Naive thymus-derived CD4-positive, alpha-beta T cell (primary cell): ENCODE measurements around the gene MLC1. TPM values are rescaled to one million over a fixed set of nuclear protein-coding genes. Genes with fewer than 3 reads are reported as not detected.
"Not testable (repeated sequence)": the region's sequence is repeated elsewhere in the genome, so short reads cannot be mapped to it uniquely, and the experiment has no call there.

ENCODE experiments used
- ATAC-seq: fragments of 150-1000 bp; cut with Tn5 transposase; 2 replicates; pipeline ENCODE4 v1.10.0; 2021; ENCODE audit warnings: mild to moderate bottlenecking, moderate library complexity
- CTCF ChIA-PET: fragments of 350-600 bp; sonication (Branson Sonifier 250); formaldehyde crosslinking; loops from one replicate; lab custom pipeline; 2021; ENCODE audit warnings: antibody characterized with exemption; lab: Charles Lee
- POLR2A ChIA-PET: fragments of 350-600 bp; sonication (Branson Sonifier 250); formaldehyde crosslinking; loops from one replicate; lab custom pipeline; 2021; ENCODE audit warnings: antibody characterized with exemption, inconsistent platforms; lab: Charles Lee
- DNase-seq, 9 donors: peaks; one replicate each; pipeline versions ENCODE4 v3.0.0 to v3.0.0-alpha.2; 2020 to 2022; ENCODE audit warnings: mixed read lengths in 1 of 9
- H3K27ac ChIP-seq: one replicate; pipeline ENCODE4 v1.7.0; 2013; ENCODE audit warnings: mild to moderate bottlenecking, low read depth, low read length, moderate library complexity
- H3K27me3 ChIP-seq, 2 donors: one replicate each; pipeline ENCODE4 v1.7.0; 2013; ENCODE audit warnings: low read length in 2 of 2, mild to moderate bottlenecking in 2 of 2, moderate library complexity in 2 of 2; ENCODE audit not compliant: control insufficient read depth in 2 of 2, insufficient read depth in 2 of 2
- H3K36me3 ChIP-seq, 3 experiments: 1 replicate in 2 of 3; 2 replicates in 1 of 3; pipeline ENCODE4 v1.7.0; 2013; ENCODE audit warnings: low read length in 3 of 3, mild to moderate bottlenecking in 3 of 3, moderate library complexity in 1 of 3; ENCODE audit not compliant: insufficient read depth in 3 of 3, control insufficient read depth in 2 of 3
- H3K4me1 ChIP-seq, 2 donors: one replicate each; pipeline ENCODE4 v1.7.0; 2013; ENCODE audit warnings: low read length in 2 of 2, mild to moderate bottlenecking in 2 of 2, moderate library complexity in 1 of 2; ENCODE audit not compliant: control insufficient read depth in 2 of 2, insufficient read depth in 2 of 2
- H3K4me3 ChIP-seq: 2 replicates; pipeline ENCODE4 v1.7.0; 2013; ENCODE audit warnings: mild to moderate bottlenecking, low read length
- H3K9me3 ChIP-seq, 3 experiments: 1 replicate in 2 of 3; 2 replicates in 1 of 3; pipeline ENCODE4 v1.7.0; 2013; ENCODE audit warnings: low read length in 3 of 3; ENCODE audit not compliant: control insufficient read depth in 2 of 3
- H3K27ac Mint-ChIP-seq, 9 donors: one replicate each; pipeline ENCODE4 v1.8.0; 2020 to 2022; ENCODE audit warnings: mixed read lengths in 9 of 9, mild to moderate bottlenecking in 8 of 9, moderate library complexity in 5 of 9, inconsistent platforms in 2 of 9
- H3K27me3 Mint-ChIP-seq, 5 donors: one replicate each; pipeline ENCODE4 v1.8.0; 2021 to 2022; ENCODE audit warnings: mixed read lengths in 5 of 5, mild to moderate bottlenecking in 1 of 5
- H3K36me3 Mint-ChIP-seq, 5 donors: one replicate each; pipeline ENCODE4 v1.8.0; 2020 to 2022; ENCODE audit warnings: mixed read lengths in 5 of 5, mild to moderate bottlenecking in 3 of 5, inconsistent platforms in 1 of 5
- H3K4me1 Mint-ChIP-seq, 7 donors: one replicate each; pipeline ENCODE4 v1.8.0; 2020 to 2022; ENCODE audit warnings: mixed read lengths in 7 of 7, mild to moderate bottlenecking in 3 of 7, inconsistent platforms in 1 of 7
- H3K4me3 Mint-ChIP-seq, 10 donors: one replicate each; pipeline ENCODE4 v1.8.0; 2020 to 2022; ENCODE audit warnings: mild to moderate bottlenecking in 10 of 10, mixed read lengths in 10 of 10, moderate library complexity in 6 of 10, inconsistent platforms in 2 of 10
- H3K9me3 Mint-ChIP-seq, 11 donors: one replicate each; pipeline ENCODE4 v1.8.0; 2020 to 2022; ENCODE audit warnings: mixed read lengths in 11 of 11, mild to moderate bottlenecking in 4 of 11, inconsistent platforms in 1 of 11, moderate library complexity in 1 of 11
- intact Hi-C, 2 donors: fragments of 100-400 bp; cut with micrococcal nuclease; formaldehyde crosslinking; loops; one replicate each; pipeline ENCODE4 v1.15.1; 2023
- polyA plus RNA-seq, 2 donors: library from polyadenylated mRNA; unstranded; fragments of 300-500 nt; fragmentation: Illumina TruSeq; gene quantifications; one replicate each; pipeline ENCODE4 v1.2.3, GENCODE V29; 2021
- total RNA-seq, 6 experiments: library from RNA in 5 of 6; stranded (reverse) in 5 of 6; gene quantifications; 1 replicate in 5 of 6; 2 replicates in 1 of 6; pipeline ENCODE4 v1.2.3 and lab custom pipeline; 2021 to 2026

The MLC1 gene
- total and polyA plus RNA-seq, 7 experiments from 2014 or later: 0.08 to 7.2 (median 0.48) TPM; not detected in 2

DNA sequence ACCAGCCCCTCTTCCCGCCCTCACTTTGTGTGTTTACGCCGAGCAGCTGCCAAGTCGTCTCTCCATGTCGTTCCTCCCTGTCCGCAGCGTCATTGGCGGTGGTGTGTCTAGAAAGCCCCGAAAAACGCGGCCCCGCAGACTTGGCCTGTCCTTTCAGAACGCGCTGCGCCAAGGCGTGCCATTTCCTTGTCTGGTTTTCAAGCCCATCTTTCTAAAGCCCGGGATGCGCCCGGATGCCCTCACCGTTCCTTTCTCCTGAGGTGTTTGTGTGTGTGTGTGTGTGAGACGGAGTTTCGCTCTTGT, 5.1 kb upstream of the MLC1 start:
- CTCF ChIA-PET: no interaction called here
- H3K4me1 Mint-ChIP-seq: peaks cover 0 to 7% (median 0%) of the 10 kb centered on the region in 7 donors
- H3K4me3 Mint-ChIP-seq: no peak overlapping the region
- Histone ChIP-seq H3K9me3 (no peaks in the 10 kb centered on the region), H3K27me3 (no peaks in the 10 kb centered on the region), H3K36me3 (no peaks in the 10 kb centered on the region), H3K4me1 (peaks cover 0 to 3% of the 10 kb centered on the region in 2 donors), H3K27ac (no peak overlapping the region), H3K4me3 (no peak overlapping the region)
- H3K9me3 Mint-ChIP-seq: peaks cover 0 to 15% (median 5%) of the 10 kb centered on the region in 11 donors
- POLR2A ChIA-PET: no interaction called here
- H3K27ac Mint-ChIP-seq: no peak overlapping the region
- DNase-seq (no peak), ATAC-seq (no peak)
- intact Hi-C loops: no loop called here
- peaks cover 0 to 13% (median 3%) of the 10 kb centered on the region in 5 donors for H3K36me3 Mint-ChIP-seq
- peaks cover 5 to 23% (median 12%) of the 10 kb centered on the region in 5 donors for H3K27me3 Mint-ChIP-seq

DNA sequence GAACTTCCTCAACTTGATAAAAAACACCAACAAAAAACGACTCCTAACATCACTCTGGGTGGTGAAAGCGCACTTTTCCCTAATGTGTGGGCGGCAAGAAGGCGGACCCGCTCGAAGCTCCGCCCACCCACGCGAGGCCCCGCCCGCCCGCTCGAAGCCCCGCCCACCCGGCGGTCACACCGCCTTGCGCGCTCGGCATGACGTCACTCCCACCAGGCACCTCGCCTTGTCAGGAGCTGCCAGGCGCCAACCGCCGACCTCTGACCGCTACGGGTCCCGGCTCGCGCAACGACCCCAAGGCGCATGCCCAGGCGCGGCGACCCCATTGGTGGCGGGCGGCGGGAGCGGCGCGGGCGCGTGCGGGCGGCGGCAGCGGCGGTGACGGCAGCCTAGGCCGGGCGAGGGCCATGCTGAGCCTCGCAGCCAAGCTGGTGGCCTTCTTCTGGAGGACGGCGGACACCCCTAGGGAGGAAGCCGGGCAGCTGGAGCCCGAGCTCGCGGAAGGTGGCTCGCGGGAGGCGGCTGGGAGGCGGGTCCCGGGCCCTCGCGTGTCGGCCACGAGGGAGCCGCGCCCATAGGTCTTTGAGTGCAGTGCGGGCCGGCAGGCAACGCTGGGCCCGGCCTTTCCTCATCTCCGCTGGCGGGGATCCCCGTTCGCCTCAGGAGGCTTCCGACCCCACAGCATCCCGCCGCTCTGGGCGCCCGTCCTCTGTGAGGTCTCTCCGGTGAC, 4.6 kb upstream of the MLC1 start, which contains the start of gene MOV10L1:
Gene MOV10L1, plus strand, starts transcription at position 325 of the 730 bp plus-strand sequence. Its CDS starts 83 bp downstream, at position 408.
- no peak within 1 kb of the TSS for H3K4me3 ChIP-seq
- POLR2A ChIA-PET: no interaction called here
- H3K36me3 ChIP-seq: no peaks in the 10 kb centered on the region
- no peaks in the 10 kb centered on the region for H3K9me3 ChIP-seq
- H3K27me3 Mint-ChIP-seq: peaks cover 6 to 23% (median 12%) of the 10 kb centered on the region in 5 donors
- H3K4me1 ChIP-seq: peaks cover 0 to 3% of the 10 kb centered on the region in 2 donors
- H3K27ac Mint-ChIP-seq: no peak within 1 kb of the TSS
- DNase-seq: no peak
- H3K36me3 Mint-ChIP-seq: peaks cover 0 to 13% (median 3%) of the 10 kb centered on the region in 5 donors
- CTCF ChIA-PET: no interaction called here
- H3K27me3 ChIP-seq: no peaks in the 10 kb centered on the region
- ATAC-seq: no peak
- intact Hi-C loops: no loop called here
- no peak within 1 kb of the TSS for H3K4me3 Mint-ChIP-seq
- H3K4me1 Mint-ChIP-seq: peaks cover 0 to 13% (median 0%) of the 10 kb centered on the region in 7 donors
- H3K27ac ChIP-seq: no peak within 1 kb of the TSS
- H3K9me3 Mint-ChIP-seq: peaks cover 0 to 15% (median 5%) of the 10 kb centered on the region in 11 donors

DNA sequence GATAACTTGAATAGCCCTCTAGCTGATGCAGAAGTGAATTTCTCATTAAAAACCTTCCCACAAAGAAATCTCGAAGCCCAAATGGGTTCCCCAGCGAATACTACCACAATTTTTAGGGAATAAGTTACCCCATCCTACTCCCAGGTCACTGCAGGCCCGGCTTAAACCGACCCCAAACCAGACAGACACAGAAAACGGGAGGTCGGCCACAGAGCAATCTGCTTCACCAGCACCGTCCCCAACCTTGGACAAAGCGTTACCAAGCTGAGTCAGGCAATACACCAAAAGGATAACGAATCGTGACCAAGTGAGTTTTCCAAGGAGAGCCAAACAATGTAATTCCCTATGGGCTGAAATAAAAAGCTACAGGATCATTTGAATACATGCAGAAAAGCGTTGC, 4.0 kb upstream of the MLC1 start:
- no peak overlapping the region for H3K27ac Mint-ChIP-seq
- DNase-seq (no peak), ATAC-seq (no peak)
- H3K36me3 Mint-ChIP-seq: peaks cover 0 to 13% (median 3%) of the 10 kb centered on the region in 5 donors
- no peaks in the 10 kb centered on the region for H3K27me3 ChIP-seq
- peaks cover 0 to 16% (median 0%) of the 10 kb centered on the region in 7 donors for H3K4me1 Mint-ChIP-seq
- intact Hi-C loops: no loop called here
- H3K4me1 ChIP-seq: peaks cover 0 to 3% of the 10 kb centered on the region in 2 donors
- peaks cover 6 to 26% (median 12%) of the 10 kb centered on the region in 5 donors for H3K27me3 Mint-ChIP-seq
- no peak overlapping the region for H3K4me3 ChIP-seq
- H3K4me3 Mint-ChIP-seq: no peak overlapping the region
- H3K27ac ChIP-seq: no peak overlapping the region
- H3K9me3 ChIP-seq: no peaks in the 10 kb centered on the region
- ChIA-PET POLR2A (interaction anchor here (0.5 kb wide), 1 partner anchor 21 kb away, joined by 5 read pairs; no protein-coding TSS in a partner anchor), CTCF (no interaction called here)
- H3K9me3 Mint-ChIP-seq: peaks cover 0 to 15% (median 5%) of the 10 kb centered on the region in 11 donors
- no peaks in the 10 kb centered on the region for H3K36me3 ChIP-seq

DNA sequence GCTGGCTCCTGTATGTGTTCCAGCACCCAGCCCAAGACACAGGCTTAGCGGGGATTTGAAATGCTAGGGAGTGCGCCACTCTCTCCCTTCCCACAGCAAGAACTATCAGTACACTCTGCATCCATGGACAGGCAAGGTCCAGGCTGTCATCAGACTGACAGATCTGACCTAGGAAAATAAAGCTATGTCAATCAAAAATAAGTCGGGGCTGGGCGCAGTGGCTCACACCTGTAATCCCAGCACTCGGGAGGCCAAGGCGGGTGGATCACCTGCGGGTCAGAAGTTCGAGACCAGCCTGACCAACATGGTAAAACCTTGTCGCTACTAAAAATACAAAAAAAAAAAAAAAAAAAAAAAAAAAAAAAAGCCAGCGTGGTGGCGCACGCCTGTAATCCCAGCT, 2.9 kb upstream of the MLC1 start:
- CTCF ChIA-PET: interaction anchor here (0.7 kb wide), 1 partner anchor 16 kb away, joined by 3 read pairs; no protein-coding TSS in a partner anchor
- H3K4me1 ChIP-seq: peaks cover 0 to 3% of the 10 kb centered on the region in 2 donors
- no peak for ATAC-seq
- no peaks in the 10 kb centered on the region for H3K36me3 ChIP-seq
- H3K27ac ChIP-seq: no peak overlapping the region
- peaks cover 6 to 19% (median 12%) of the 10 kb centered on the region in 5 donors for H3K27me3 Mint-ChIP-seq
- H3K9me3 ChIP-seq: no peaks in the 10 kb centered on the region
- H3K27me3 ChIP-seq: no peaks in the 10 kb centered on the region
- peaks cover 0 to 15% (median 5%) of the 10 kb centered on the region in 11 donors for H3K9me3 Mint-ChIP-seq
- H3K4me3 ChIP-seq: no peak overlapping the region
- H3K36me3 Mint-ChIP-seq: peaks cover 0 to 13% (median 3%) of the 10 kb centered on the region in 5 donors
- H3K27ac Mint-ChIP-seq: no peak overlapping the region
- POLR2A ChIA-PET: no interaction called here
- no peak overlapping the region for H3K4me3 Mint-ChIP-seq
- DNase-seq: no peak
- intact Hi-C loops: no loop called here
- H3K4me1 Mint-ChIP-seq: peaks cover 0 to 16% (median 0%) of the 10 kb centered on the region in 7 donors

DNA sequence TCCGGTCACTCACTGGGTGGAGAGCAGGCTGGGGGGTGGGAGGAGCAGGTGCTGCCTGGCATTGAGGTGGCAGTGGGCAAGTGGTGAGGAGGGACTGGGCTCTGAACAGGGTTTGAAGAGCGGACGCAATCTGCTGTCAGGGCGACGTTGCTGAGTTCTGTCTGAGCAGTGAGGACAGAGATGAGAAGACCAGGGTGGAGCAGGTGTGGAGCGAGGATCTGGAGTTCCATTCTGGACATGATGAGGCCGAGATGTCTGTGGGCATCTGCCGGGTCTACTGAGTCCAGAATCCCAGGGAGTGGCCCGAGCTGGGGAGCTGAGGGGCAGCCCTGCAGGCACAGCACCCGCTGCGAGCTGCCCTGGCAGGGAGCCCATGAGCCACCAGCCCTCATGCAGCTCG, 2.4 kb upstream of the MLC1 start:
- Mint-ChIP-seq H3K27ac (peak overlapping the region in 1 of 9 donors; percentile 29), H3K9me3 (peaks cover 0 to 15% (median 5%) of the 10 kb centered on the region in 11 donors), H3K36me3 (peaks cover 0 to 13% (median 3%) of the 10 kb centered on the region in 5 donors), H3K4me1 (peaks cover 0 to 16% (median 3%) of the 10 kb centered on the region in 7 donors), H3K4me3 (no peak overlapping the region), H3K27me3 (peaks cover 6 to 19% (median 12%) of the 10 kb centered on the region in 5 donors)
- ATAC-seq: no peak
- H3K9me3 ChIP-seq: no peaks in the 10 kb centered on the region
- no peak overlapping the region for H3K4me3 ChIP-seq
- intact Hi-C loops: no loop called here
- ChIA-PET POLR2A (no interaction called here), CTCF (no interaction called here)
- H3K4me1 ChIP-seq: peaks cover 0 to 3% of the 10 kb centered on the region in 2 donors
- H3K36me3 ChIP-seq: no peaks in the 10 kb centered on the region
- H3K27ac ChIP-seq: no peak overlapping the region
- H3K27me3 ChIP-seq: no peaks in the 10 kb centered on the region
- no peak for DNase-seq

DNA sequence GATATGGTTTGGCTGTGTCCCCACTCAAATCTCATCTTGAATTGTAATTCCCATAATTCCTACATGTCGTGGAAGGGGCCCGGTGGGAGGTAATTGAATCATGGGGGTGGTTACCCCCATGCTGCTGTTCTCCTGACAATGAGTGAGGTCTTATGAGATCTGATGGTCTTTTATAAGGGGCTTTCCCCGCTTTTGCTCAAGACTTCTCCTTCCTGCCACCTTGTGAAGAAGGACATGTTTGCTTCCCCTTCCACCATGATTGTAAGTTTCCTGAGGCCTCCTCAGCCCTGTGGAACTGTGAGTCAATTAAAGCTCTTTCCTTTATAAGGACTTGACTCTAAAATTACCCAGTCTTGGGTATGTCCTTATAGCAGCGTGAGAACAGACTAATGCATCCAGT, 1.7 kb upstream of the MLC1 start:
- H3K9me3 Mint-ChIP-seq: peaks cover 0 to 15% (median 5%) of the 10 kb centered on the region in 11 donors
- H3K4me3 ChIP-seq, H3K9me3 ChIP-seq, H3K27ac ChIP-seq, H3K4me1 ChIP-seq, intact Hi-C loops, CTCF ChIA-PET, H3K36me3 ChIP-seq, DNase-seq, ATAC-seq, H3K27me3 ChIP-seq, H3K4me3 Mint-ChIP-seq, POLR2A ChIA-PET: not testable (repeated sequence)
- H3K4me1 Mint-ChIP-seq: peaks cover 0 to 16% (median 3%) of the 10 kb centered on the region in 7 donors
- peaks cover 6 to 19% (median 12%) of the 10 kb centered on the region in 5 donors for H3K27me3 Mint-ChIP-seq
- H3K36me3 Mint-ChIP-seq: peaks cover 0 to 13% (median 3%) of the 10 kb centered on the region in 5 donors
- peak overlapping the region in 1 of 9 donors; percentile 19 for H3K27ac Mint-ChIP-seq
